SK-N-SH (cell line): ENCODE data around the gene PPP6R2. TPM values are rescaled to one million over a fixed set of nuclear protein-coding genes. Genes with fewer than 3 reads are reported as not detected.

Experiments
- CTCF ChIA-PET: fragments of 300-600, 350-600 bp; formaldehyde crosslinking; extraction: SDS; loops from one replicate; lab custom pipeline; 2021; lab: Yijun Ruan, JAX
- POLR2A ChIA-PET: fragments of 350-600 bp; sonication (Branson Sonifier 250); formaldehyde crosslinking; extraction: SDS; loops from one replicate; lab custom pipeline; 2020; ENCODE audit warnings: antibody characterized with exemption, inconsistent platforms; lab: Yijun Ruan, JAX
- DNase-seq: peaks from one replicate; pipeline ENCODE4 v3.0.0; 2012
- H2AFZ ChIP-seq: fragments of 200-600 bp; sonication (generic); 2 replicates; pipeline ENCODE4 v1.8.1; 2016; ENCODE audit warnings: antibody characterized with exemption, mild to moderate bottlenecking, low read depth
- H3F3A ChIP-seq: fragments of 200-600 bp; sonication (generic); replicated peaks from 2 replicates; pipeline ENCODE3; 2016; ENCODE audit warnings: antibody characterized with exemption, mild to moderate bottlenecking; ENCODE audit not compliant: insufficient read depth
- H3K27ac ChIP-seq, 2 experiments: fragments of 200-500 bp in 1 of 2; fragments of 200-600 bp in 1 of 2; sonication (Bioruptor generic) in 1 of 2; sonication (generic), shearing (Covaris generic) in 1 of 2; 2 replicates each; pipeline versions ENCODE4 v1.5.1 to v1.6.1; 2014 to 2016; ENCODE audit warnings: low read depth in 2 of 2, inconsistent platforms in 1 of 2, low read length in 1 of 2, mild to moderate bottlenecking in 1 of 2, mixed read lengths in 1 of 2
- H3K27me3 ChIP-seq: fragments of 200-600 bp; sonication (generic), shearing (Covaris generic); 2 replicates; pipeline ENCODE4 v1.6.1; 2016; ENCODE audit warnings: mixed run types; ENCODE audit not compliant: insufficient read depth
- H3K36me3 ChIP-seq, 2 experiments: fragments of 200-500 bp in 1 of 2; fragments of 200-600 bp in 1 of 2; sonication (Bioruptor generic) in 1 of 2; sonication (generic) in 1 of 2; replicated peaks in 1 of 2; 2 replicates each; pipeline versions ENCODE3 to v1.5.1; 2014 to 2016; ENCODE audit warnings: low read length in 1 of 2, mild to moderate bottlenecking in 1 of 2; ENCODE audit not compliant: insufficient read depth in 2 of 2, control insufficient read depth in 1 of 2
- H3K4me1 ChIP-seq, 2 experiments: fragments of 200-500 bp in 1 of 2; fragments of 200-600 bp in 1 of 2; sonication (Bioruptor generic) in 1 of 2; sonication (generic), shearing (Covaris generic) in 1 of 2; 2 replicates each; pipeline versions ENCODE4 v1.5.1 to v1.6.1; 2014 to 2016; ENCODE audit warnings: low read depth in 1 of 2, low read length in 1 of 2, mixed run types in 1 of 2; ENCODE audit not compliant: insufficient read depth in 2 of 2, control insufficient read depth in 1 of 2
- H3K4me2 ChIP-seq: fragments of 200-600 bp; sonication (generic), shearing (Covaris generic); 2 replicates; pipeline ENCODE4 v1.6.1; 2017; ENCODE audit warnings: mixed run types
- H3K4me3 ChIP-seq, 2 experiments: fragments of 200-500 bp in 1 of 2; fragments of 200-600 bp in 1 of 2; sonication (Bioruptor generic) in 1 of 2; sonication (generic), shearing (Covaris generic) in 1 of 2; 2 replicates each; pipeline versions ENCODE4 v1.5.1 to v1.8.1; 2014 to 2016; ENCODE audit warnings: low read depth in 2 of 2, inconsistent platforms in 1 of 2, low read length in 1 of 2, mild to moderate bottlenecking in 1 of 2, mixed read lengths in 1 of 2, moderate library complexity in 1 of 2
- H3K79me2 ChIP-seq: fragments of 200-600 bp; sonication (generic); 2 replicates; pipeline ENCODE4 v1.8.1; 2017; ENCODE audit warnings: mild to moderate bottlenecking; ENCODE audit not compliant: insufficient read depth
- H3K9ac ChIP-seq: fragments of 200-600 bp; sonication (generic); 2 replicates; pipeline ENCODE4 v1.6.1; 2017; ENCODE audit warnings: mixed run types
- H3K9me2 ChIP-seq: fragments of 200-600 bp; sonication (generic); 2 replicates; pipeline ENCODE4 v1.6.1; 2017; ENCODE audit warnings: mixed run types
- H3K9me3 ChIP-seq: fragments of 200-600 bp; sonication (generic); 2 replicates; pipeline ENCODE4 v1.6.1; 2017; ENCODE audit warnings: mixed run types, mild to moderate bottlenecking, moderate library complexity
- H4K20me1 ChIP-seq: fragments of 200-600 bp; sonication (generic); 2 replicates; pipeline ENCODE4 v1.6.1; 2017; ENCODE audit warnings: mild to moderate bottlenecking, mixed run types; ENCODE audit not compliant: insufficient read depth
- CTCF ChIP-seq: fragments of 200-600 bp; sonication (generic); IDR thresholded peaks from 2 replicates; pipeline ENCODE4 v1.6.1; 2017; ENCODE audit warnings: antibody characterized with exemption, mild to moderate bottlenecking, moderate library complexity
- ELF1 ChIP-seq: IDR thresholded peaks from 2 replicates; pipeline ENCODE4 v1.4.0; 2012
- EP300 ChIP-seq, 2 experiments: IDR thresholded peaks; 2 replicates each; pipeline versions ENCODE4 v1.4.0 to v1.6.1; 2012; ENCODE audit warnings: borderline replicate concordance in 1 of 2, low read depth in 1 of 2, low read length in 1 of 2
- FOXJ3 ChIP-seq: sonication (generic); formaldehyde crosslinking; IDR thresholded peaks from 2 replicates; pipeline ENCODE4 v1.5.1; 2020; ENCODE audit warnings: mild to moderate bottlenecking, missing genetic modification reagents
- GATA2 ChIP-seq: sonication (generic); formaldehyde crosslinking; IDR thresholded peaks from 2 replicates; pipeline ENCODE4 v1.5.0; 2020; ENCODE audit warnings: mild to moderate bottlenecking, missing genetic modification reagents
- IRF3 ChIP-seq: fragments of 150-350 bp; IDR thresholded peaks from 2 replicates; pipeline ENCODE4 v1.6.1; 2016; ENCODE audit warnings: mild to moderate bottlenecking, low read depth, low read length
- MAX ChIP-seq: IDR thresholded peaks from 2 replicates; pipeline ENCODE4 v1.4.0; 2012; ENCODE audit warnings: low read depth
- PBX3 ChIP-seq: IDR thresholded peaks from 2 replicates; pipeline ENCODE4; 2012
- RAD21 ChIP-seq: IDR thresholded peaks from 2 replicates; pipeline ENCODE4 v1.6.1; 2012; ENCODE audit warnings: mild to moderate bottlenecking, low read length
- RXRA ChIP-seq: IDR thresholded peaks from 2 replicates; pipeline ENCODE4 v1.4.0; 2012; ENCODE audit warnings: low read depth, mild to moderate bottlenecking, borderline replicate concordance
- TAF1 ChIP-seq: IDR thresholded peaks from 2 replicates; pipeline ENCODE4 v1.6.1; 2012; ENCODE audit warnings: low read depth, mild to moderate bottlenecking, low read length, moderate library complexity, borderline replicate concordance
- TEAD4 ChIP-seq: IDR thresholded peaks from 2 replicates; pipeline ENCODE4 v1.4.0; 2012; ENCODE audit warnings: mild to moderate bottlenecking, borderline replicate concordance; ENCODE audit not compliant: insufficient read depth
- USF1 ChIP-seq: IDR thresholded peaks from 2 replicates; pipeline ENCODE4 v1.4.0; 2012; ENCODE audit warnings: low read depth, borderline replicate concordance
- USF2 ChIP-seq: fragments of 150-350 bp; IDR thresholded peaks from 2 replicates; pipeline ENCODE4 v1.6.1; 2017; ENCODE audit warnings: antibody characterized with exemption, low read length, low read depth, borderline replicate concordance
- YY1 ChIP-seq: IDR thresholded peaks from 2 replicates; pipeline ENCODE4 v1.4.0; 2012; ENCODE audit warnings: low read depth, mild to moderate bottlenecking
- ZBTB33 ChIP-seq: IDR thresholded peaks from 2 replicates; pipeline ENCODE4 v1.4.0; 2012; ENCODE audit warnings: low read depth, borderline replicate concordance
- WGBS: methylation state at CpG from one replicate; pipeline ENCODE4 v1.1.6; 2017; ENCODE audit warnings: low lambda C conversion rate; 5-methylcytosine and 5-hydroxymethylcytosine counted together
- polyA plus RNA-seq, 3 experiments: library from polyadenylated mRNA; depleted of rRNA; stranded (reverse); fragments of >200 nt; gene quantifications; 2 replicates each; pipeline ENCODE4 v1.2.3, GENCODE V29; 2012

The PPP6R2 gene
- polyA plus RNA-seq, 1 of the 3 experiments (the other 2 are of a cell fraction) = 45.7 TPM

GRCh38 chr22:50312371-50312770, 30.8 kb upstream of the PPP6R2 start:
- Histone ChIP-seq H3K79me2 (no peaks in the 10 kb centered on the region), H3K27me3 (no peaks in the 10 kb centered on the region), H3K4me3 (no peak overlapping the region), H3K9me2 (no peaks in the 10 kb centered on the region), H3K4me1 (peaks cover 4 to 11% of the 10 kb centered on the region in 2 experiments; a peak in 2 of 4 replicates), H3K36me3 (no peaks in the 10 kb centered on the region), H3K4me2 (no peak overlapping the region), H3K27ac (no peak overlapping the region), H3K9me3 (no peaks in the 10 kb centered on the region), H4K20me1 (no peaks in the 10 kb centered on the region), H3F3A (peaks cover 7% of the 10 kb centered on the region), H2AFZ (no peak overlapping the region), H3K9ac (no peak overlapping the region)
- POLR2A ChIA-PET = no interaction called here
- DNase-seq = no peak
- CTCF ChIA-PET = interaction anchor here (1.4 kb wide), 1 partner anchor 10 kb away, joined by 4 read pairs; no protein-coding TSS in a partner anchor
- 85% methylated on average over 7 of the region's 12 CpGs for WGBS
- TF ChIP-seq CTCF (no peak), PBX3 (no peak), IRF3 (no peak), RXRA (no peak), FOXJ3 (no peak), YY1 (no peak), USF1 (no peak), TEAD4 (no peak), ELF1 (no peak), RAD21 (no peak), USF2 (no peak), MAX (no peak), TAF1 (no peak), EP300 (IDR thresholded peaks at IDR 0.05; ENCODE audit: borderline replicate concordance in 1 of 2, low read depth in 1 of 2, low read length in 1 of 2) (no peak), ZBTB33 (no peak), GATA2 (CRISPR knock-in tag) (no peak)
